ENCODE results near the gene TMEM201. TPM values are rescaled to one million over a fixed set of nuclear protein-coding genes. Genes with fewer than 3 reads are reported as not detected.

The TMEM201 gene
- total RNA-seq, 1 donor from 2014 or later, result 5.9 TPM

DNA sequence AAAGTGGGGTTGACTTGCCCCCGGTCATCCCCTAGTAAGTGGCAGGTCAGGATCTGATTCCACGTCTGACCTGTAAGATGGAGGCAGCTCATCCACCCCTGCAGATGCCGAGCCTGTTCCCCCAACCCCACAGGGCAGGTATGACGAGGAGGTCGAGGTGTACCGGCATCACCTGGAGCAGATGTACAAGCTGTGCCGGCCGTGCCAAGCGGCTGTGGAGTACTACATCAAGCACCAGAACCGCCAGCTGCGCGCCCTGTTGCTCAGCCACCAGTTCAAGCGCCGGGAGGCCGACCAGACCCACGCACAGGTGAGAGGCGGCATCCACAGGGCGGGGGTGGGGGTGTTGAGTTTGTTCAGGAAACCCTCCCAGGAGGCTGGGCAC lies 9.6 kb downstream of the TMEM201 start:
- DNase-seq (ENCODE audit: low read depth, low spot score), result no peak

DNA sequence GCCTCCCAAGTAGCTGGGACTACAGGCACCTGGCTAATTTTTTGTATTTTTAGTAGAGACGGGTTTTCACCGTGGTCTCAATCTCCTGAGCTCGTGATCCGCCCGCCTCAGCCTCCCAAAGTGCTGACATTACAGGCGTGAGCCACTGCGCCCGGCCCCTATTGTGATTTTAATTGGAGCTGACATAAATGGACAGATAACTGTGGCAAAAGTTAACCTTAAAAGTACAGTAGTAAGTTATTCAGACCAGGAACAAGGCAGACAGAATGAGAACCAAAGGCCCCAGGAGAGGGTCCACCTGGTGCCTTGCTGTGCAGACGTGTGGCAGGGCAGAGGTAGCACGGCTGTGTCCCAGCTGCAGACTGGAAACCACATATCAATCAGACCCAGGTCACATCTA lies 11.0 kb downstream of the TMEM201 start:
- DNase-seq (ENCODE audit: low read depth, low spot score), result no peak

DNA sequence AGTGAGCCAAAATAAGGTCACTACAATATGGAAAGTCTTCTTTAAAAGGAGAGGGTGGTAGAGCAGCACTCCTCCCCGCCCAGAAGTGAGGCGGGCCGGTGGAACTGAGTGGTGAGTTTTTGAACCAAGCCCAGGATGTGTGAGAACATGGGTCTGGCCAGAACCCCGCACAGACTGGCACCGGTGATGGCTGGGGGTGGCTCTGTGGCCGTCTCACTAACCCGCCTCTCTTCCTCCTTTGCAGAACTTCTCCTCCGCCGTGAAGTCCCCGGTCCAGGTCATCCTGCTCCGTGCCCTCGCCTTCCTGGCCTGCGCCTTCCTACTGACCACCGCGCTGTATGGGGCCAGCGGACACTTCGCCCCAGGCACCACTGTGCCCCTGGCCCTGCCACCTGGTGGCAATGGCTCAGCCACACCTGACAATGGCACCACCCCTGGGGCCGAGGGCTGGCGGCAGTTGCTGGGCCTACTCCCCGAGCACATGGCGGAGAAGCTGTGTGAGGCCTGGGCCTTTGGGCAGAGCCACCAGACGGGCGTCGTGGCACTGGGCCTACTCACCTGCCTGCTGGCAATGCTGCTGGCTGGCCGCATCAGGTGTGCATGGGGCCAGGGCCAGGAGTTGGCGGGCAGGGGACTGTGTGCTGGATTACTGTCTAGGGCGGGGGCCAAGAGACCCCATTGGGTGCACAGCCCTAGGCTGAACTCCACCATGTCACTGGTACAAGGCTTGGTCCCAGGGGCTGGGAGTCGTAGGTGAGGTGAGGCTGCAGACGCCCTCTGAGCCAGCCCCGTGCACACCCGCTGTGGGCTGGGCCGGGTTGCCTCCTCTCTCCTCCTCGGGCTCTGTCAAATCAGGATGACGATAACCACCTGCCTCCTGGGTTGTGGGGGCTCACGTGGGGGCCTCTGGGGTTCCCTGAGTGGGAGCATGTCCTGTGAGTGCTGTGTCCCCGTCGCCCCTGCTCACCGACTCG lies 12.4 kb downstream of the TMEM201 start:
- no peak for DNase-seq (ENCODE audit: low read depth, low spot score)

DNA sequence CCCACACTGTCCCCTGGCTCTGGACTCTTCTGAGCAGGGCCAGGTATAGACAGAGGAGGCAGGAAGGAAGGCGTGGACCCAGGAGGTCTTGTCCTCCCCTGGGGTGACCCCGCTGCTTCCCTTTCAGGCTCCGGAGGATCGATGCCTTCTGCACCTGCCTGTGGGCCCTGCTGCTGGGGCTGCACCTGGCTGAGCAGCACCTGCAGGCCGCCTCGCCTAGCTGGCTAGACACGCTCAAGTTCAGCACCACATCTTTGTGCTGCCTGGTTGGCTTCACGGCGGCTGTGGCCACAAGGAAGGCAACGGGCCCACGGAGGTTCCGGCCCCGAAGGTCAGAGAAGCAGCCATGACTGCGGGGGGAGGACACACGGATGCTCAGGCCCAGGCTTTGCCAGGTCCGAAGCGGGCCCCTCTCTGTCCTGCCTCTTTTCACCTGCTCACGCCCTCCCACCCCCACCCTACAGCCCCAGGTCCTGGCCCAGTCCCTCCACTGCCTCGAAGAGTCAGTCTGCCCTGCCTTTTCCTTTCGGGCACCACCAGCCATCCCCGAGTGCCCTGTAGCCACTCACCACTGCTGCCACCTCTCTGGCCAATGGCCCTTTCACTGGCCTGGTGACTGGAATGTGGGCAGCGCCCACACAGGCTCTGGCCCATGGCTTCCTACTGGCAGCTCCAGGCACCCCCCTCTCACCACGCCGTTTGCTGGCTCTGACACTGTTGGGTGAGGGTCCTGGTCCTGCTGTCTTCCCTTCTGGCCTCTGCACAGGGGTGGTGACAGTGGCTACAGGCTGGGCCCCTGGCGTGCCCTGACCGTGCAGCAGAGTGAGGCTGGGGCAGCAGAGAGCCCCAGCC lies 13.5 kb downstream of the TMEM201 start:
- no peak for DNase-seq (ENCODE audit: low read depth, low spot score)

DNA sequence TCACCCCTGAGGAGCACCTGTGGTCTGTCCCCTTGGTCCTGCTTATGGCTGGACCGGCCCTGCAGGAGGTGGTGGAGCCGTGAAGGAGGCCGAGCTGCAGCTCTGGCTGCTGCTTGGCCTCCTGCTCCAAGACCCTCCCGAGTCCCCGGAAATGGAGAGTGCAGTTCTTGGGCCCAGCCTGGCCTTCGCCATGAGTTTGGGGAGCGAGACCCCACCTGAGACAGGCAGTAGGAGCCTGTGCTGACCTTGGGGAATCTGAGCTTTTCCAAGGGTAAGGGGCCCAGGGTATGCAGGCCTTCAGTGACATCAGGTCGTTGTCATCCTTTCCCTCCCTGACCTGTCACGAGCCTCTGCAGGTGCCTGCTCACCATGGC lies 14.1 kb downstream of the TMEM201 start:
- DNase-seq (ENCODE audit: low read depth, low spot score), result no peak

DNA sequence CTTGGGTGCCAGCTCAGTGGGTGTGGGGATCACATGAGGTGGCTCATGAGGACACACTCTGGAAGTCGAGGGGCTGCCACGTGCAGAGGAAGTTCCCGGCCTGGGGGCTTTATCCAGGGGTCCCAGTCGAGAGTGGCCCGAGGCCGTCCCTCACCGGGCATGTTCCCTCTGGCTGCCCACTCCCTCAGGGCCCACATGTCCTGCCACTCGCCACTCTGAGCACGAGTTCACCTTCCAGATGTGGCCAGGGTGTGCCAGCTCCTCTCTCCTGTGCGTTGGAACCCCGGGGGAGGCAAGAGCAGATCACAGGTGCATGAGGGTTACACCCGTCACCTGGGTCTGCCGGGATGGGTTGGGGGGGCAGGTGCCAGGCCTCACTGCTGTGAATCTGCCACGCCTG lies 14.6 kb downstream of the TMEM201 start:
- DNase-seq (ENCODE audit: low read depth, low spot score), result no peak

DNA sequence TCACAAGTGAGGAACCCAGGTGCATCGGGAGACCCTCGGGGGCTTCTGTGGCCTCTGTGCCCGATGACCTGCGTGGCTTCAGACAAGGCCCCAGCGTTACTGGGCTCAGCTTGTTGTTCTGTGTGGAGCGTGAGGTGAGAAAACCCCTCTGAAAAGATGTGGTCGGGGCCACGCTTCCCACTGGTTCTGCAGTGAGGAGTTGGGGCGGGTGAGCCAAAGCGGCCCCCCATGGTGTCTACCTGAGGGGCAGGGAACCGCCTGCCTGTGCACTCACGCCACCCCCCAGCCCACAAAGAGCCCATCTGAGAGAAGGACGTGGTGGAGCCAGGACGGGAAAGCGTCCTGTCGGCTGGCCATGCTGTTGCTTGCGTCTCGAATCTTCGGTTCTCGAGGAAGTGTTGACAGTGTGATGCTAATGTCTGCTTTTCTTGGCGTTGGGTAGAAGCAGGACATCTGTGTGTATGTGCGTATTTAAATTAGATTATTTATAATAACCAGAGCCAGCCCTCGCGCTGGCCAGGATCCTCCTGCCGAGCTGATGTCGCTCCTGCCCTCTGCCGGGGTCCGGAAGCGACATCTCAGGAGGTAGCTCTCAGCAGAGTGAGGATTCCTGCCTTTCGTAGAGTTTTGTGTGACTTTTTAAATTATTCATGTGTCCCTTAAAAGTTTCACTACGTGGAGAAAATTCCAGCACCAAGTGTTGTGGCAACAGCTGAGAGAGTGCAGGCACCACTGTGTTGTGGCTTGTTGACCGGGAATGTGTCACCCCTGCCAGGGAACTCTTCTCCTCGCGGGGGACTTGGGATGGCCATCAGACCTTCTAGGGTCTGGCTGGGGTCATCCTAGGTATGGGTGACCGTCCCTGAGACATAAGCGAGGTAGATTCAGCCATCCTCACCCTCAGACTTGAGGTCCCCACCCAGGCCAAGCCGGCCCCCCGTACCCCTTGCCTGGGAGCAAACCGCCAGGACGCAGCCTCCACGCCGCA lies 15.3 kb downstream of the TMEM201 start:
- DNase-seq (ENCODE audit: low read depth, low spot score), result no peak

DNA sequence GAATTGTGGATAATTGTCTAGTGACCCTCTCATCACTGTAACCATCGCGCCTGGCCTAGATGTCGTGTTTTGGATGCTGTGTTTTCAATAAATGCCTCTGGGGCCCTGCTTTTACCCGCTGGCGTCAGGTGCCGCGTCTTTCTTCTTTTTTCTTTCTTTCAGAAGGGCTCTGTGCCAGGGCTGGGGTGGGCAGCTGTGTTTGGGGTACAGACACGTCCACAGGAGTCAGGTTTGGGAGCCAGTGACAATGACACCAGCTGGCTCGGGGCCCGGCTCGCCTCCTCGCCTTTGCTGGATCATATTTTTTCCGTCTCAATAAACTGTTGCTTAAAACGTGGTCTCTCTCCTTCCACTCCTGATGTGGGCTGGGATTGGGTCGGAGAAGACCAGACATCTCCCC lies 16.1 kb downstream of the TMEM201 start:
- no peak for DNase-seq (ENCODE audit: low read depth, low spot score)

DNA sequence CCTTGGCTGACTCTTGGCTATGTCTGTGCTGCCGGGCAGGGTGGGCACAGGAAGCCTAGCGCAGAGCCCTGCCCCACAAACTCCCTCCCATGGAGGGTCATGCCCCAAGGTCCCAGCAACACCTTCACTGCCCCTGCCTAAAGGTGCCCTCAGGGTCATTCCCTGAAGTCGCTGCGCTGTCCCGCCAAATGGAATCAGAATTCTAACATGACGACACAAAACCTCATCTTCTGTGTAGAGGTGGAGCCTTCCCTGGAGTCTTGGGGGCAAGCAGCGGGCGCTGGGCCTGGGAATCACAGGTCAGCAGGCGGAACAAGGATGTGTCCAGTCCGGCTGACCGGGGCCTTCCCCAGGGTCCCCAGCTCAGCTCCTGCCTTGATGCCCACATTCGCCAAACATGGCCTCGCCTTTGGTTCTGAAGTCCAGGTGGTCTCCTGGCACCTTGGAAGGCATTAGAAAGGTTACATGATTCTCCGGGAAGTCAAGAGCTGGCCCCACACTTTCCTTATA lies 17.3 kb downstream of the TMEM201 start:
- no peak for DNase-seq (ENCODE audit: low read depth, low spot score)

DNA sequence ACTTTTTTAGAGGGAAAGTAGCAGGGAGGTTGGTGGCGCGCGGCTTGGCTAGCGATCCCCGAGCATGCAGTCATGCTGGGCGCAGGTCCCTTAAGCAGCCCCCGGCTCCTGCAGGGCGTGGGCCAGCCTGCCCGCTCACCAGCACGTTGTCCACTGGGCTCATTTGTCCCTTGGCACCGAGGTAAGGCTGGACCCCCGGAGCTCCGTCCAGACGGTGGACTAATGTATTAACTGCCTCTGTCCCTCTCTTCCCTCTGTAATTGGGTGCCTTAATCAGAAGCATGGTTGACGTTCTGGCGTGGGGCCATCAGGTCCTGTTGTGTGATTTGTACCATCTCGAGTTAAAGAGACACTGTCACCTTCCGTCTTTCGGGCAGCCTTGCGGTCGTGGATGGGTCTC lies 17.7 kb downstream of the TMEM201 start:
- DNase-seq (ENCODE audit: low read depth, low spot score), result no peak

DNA sequence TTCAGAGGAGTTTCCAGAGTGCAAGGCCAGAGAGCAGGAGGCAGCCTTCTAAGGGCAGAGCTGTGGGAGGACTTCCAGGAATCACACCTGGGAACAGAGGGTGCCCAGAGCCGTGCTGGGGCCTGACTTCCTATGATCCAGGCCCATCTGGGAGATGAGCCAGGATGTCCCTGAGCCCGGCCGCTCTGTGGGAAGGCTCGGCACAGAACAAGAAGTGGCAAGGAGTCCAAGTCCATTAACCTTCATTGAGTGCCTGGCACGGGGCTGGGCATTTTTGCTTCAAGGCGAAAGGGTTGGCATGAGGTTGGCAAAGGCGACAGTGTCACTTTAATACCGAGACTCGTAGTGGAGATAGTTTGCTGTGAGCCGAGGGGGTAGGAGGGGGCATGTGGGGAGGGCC lies 18.2 kb downstream of the TMEM201 start:
- no peak for DNase-seq (ENCODE audit: low read depth, low spot score)

DNA sequence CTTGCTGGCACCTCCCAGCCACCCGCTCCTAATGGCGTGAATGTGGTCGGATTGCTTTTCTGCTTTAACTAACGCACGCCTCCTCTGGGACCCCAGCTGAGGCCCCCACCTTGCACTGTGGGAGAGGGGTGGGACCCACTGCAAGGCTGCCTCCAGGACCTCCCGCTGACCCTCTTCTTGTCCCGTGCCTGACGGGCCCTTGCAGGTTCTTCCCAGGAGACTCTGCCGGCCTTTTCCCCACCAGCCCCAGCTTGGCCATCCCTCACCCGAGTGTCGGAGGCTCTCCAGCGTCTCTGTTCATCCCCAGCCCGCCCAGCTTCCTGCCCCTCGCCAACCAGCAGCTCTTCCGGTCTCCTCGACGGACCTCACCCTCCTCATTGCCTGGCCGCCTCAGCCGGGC lies 18.6 kb downstream of the TMEM201 start:
- no peak for DNase-seq (ENCODE audit: low read depth, low spot score)

DNA sequence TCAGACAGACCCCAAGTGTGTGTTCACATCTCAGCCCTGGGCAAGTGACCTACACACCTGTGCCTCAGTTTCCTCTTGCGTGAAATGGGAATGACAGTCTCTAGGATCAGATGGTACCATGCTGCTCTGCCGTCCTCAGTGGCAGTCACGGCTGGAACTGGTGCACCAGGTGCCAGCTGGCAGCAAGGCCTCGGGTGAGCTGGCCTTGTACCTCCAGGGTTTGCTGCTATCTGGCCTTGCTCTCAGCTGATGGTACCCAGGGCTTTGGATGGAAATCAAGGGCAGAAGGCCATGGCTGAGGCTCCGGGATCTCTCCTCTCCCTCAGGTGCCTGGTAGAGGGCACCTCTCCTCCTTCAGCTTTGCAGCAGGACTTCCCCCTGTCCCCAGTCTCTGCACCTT lies 21.3 kb downstream of the TMEM201 start:
- no peak for DNase-seq (ENCODE audit: low read depth, low spot score)

DNA sequence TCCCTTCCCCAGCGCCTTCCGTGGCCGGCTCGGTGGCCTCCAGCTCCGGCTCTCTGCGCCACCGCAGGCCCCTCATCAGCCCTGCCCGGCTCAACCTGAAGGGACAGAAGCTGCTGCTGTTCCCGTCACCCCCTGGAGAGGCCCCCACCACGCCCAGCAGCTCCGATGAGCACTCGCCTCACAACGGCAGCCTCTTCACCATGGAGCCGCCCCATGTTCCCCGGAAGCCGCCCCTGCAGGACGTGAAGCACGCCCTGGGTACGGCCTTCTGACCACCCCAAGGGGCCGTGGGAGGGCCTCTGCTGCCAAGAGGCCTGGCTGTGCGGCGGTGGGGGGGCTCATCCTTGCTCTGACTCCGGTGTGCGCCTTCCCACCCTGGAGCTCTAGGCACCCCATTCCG lies 21.8 kb downstream of the TMEM201 start:
- DNase-seq (ENCODE audit: low read depth, low spot score), result no peak

DNA sequence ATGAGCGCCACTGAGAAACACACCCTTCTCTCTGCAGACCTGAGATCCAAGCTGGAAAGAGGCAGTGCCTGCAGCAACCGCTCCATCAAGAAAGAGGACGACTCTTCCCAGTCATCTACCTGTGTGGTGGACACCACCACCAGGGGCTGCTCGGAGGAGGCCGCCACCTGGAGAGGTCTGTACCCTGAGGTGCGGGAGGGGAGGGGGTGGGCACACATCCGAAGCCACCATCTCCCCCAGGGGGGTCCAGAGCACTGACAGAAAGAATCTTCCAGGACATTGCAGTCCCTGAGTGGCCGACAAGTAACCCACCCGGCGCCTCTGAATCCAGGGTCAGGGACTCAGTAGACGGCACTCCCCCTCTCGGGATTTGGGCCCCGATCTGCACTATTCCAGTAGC lies 23.0 kb downstream of the TMEM201 start:
- no peak for DNase-seq (ENCODE audit: low read depth, low spot score)

DNA sequence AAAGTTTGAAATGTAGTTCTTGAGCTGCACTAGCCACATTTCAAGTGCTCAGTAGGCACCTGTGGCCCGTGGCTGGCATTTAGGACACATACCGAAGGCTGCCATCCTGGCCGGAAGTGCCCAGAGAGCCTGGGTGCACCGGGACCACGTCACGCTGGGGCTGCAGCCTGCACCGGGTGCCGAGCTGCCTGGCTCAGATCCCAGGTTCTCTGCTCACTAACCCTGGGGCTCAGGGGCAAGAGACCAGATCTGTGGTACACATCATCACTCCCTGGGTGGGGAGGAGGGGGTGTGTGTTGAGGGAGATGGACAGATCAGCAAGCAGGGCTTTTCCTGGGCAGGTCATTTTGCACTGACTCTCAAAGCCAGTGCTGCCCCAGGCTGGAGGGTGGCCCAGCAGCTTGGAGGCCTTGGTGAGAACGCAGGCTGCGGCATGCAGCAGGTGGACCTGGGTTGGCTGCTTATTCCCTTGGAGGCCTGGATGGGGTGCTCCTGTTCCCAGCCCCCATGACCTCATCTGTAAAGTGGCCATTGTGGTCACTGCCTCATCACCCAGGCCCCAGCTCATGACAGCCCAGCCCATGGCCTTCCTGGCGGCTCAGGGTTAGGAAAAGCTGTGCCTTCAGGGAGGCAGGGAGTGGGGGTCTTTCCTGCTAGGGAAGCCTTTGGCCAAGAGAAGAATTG lies 23.6 kb downstream of the TMEM201 start:
- DNase-seq (ENCODE audit: low read depth, low spot score), result no peak

DNA sequence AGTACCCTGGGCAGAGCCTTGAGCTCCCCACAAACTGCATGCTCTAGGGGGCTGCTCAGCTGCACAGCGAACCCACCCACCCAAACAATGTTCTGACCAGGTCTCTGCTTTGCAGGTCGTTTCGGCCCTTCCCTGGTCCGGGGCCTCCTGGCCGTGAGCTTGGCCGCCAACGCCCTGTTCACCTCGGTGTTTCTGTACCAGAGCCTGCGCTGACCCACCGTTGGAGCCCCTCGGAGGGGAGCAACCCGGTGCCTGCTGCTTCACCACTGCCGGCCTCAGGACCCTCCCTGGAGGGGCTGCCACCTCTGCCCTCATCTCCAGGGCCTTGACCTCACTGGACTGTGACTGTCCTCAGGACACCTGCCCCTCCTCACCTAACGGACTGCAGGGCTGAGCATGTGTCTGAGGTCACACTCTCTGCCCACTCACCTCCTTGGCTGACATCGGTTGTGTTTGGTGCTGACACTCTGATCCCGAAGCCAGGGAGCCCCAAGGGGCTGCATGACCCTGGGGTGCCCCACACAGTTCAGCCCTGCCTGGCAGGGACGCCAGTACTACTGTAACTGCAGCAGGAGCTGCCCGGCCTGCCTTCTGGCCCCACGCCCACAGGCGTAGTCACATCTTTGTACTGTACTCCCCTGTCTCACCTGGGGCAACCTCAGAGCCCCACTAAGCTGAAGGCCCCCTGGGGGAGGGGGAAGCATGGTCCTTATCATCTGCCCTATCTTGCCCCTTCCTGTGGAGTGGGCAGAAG lies 24.3 kb downstream of the TMEM201 start:
- DNase-seq (ENCODE audit: low read depth, low spot score), result no peak

DNA sequence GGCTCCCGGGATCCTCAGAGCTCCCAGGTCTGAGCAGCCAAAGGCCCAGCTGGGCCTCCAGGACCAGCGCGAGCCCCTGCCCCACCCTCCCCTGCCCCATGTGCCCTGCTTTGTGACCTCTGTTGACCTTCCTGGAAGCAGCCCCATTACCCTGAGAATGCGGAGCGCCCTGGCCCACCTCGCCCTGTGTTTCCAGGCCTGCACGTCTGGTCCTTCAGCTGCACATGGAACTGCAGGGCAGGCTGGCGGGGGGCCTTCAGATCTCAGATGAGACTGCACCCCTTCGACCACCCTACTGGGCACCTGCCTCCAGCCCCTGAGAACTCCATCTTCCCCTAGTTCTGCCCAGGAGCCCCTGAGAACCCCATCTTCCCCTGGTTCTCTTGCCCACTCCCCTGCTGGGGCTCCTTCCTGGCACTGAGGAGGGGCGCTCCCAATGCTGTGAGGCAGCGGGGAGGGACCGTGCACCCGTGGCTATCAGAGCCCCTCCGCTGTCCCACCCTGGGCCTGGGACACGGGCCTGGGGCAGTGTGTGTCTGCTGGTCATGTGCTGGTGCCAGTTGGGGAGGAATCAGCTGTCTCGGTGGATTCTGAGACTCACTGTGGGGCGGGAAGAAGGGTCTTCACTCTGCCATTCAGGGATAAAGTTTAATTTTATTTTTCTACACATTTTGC lies 25.1 kb downstream of the TMEM201 start:
- DNase-seq (ENCODE audit: low read depth, low spot score), result no peak
